HFFc6 (cell line): ENCODE measurements around the gene SNX18. TPM values are rescaled to one million over a fixed set of nuclear protein-coding genes. Genes with fewer than 3 reads are reported as not detected.

Experiments used
- DNase-seq: peaks from one replicate; pipeline ENCODE4 v3.0.0-alpha.2; 2018
- H3K27ac Mint-ChIP-seq: 2 replicates; pipeline ENCODE4 v1.8.0; 2020; ENCODE audit warnings: mild to moderate bottlenecking, mixed read lengths
- H3K27me3 Mint-ChIP-seq: 2 replicates; pipeline ENCODE4 v1.8.0; 2021; ENCODE audit warnings: mild to moderate bottlenecking, moderate library complexity, mixed read lengths; ENCODE audit not compliant: insufficient read depth
- H3K36me3 Mint-ChIP-seq: 2 replicates; pipeline ENCODE4 v1.8.0; 2021; ENCODE audit warnings: low read depth, mixed read lengths
- H3K4me1 Mint-ChIP-seq: 2 replicates; pipeline ENCODE4 v1.8.0; 2020; ENCODE audit warnings: low read depth, mixed read lengths
- H3K4me3 Mint-ChIP-seq: 2 replicates; pipeline ENCODE4 v1.8.0; 2020; ENCODE audit warnings: mild to moderate bottlenecking, moderate library complexity, mixed read lengths
- H3K9me3 Mint-ChIP-seq: 2 replicates; pipeline ENCODE4 v1.8.0; 2020; ENCODE audit warnings: mild to moderate bottlenecking, mixed read lengths
- CTCF ChIP-seq: fragments of 200-600 bp; sonication (generic); IDR thresholded peaks from 2 replicates; pipeline ENCODE4 v1.5.0; 2021; ENCODE audit warnings: antibody characterized with exemption, mild to moderate bottlenecking
- total RNA-seq, 6 experiments: library from RNA; stranded (reverse); fragmentation: NEBNext Ultra II Directional; extraction: Animal tissue kit (Norgen Biotek cat#: 25700); gene quantifications; 2 replicates in 1 of 6; 3 replicates in 5 of 6; pipeline ENCODE4 v1.2.3, GENCODE V29; 2021

Gene SNX18
- total RNA-seq, 6 experiments from 2014 or later: 32.8 to 47.3 (median 39.7) TPM

- H3K36me3 Mint-ChIP-seq: peaks cover 20% of the 10 kb centered on the region
- no peak overlapping the region for H3K4me3 Mint-ChIP-seq
- TF ChIP-seq CTCF: 0 out of 2 replicates have a peak, but pooled peaks have one; percentile 12
- peaks cover 9% of the 10 kb centered on the region for H3K9me3 Mint-ChIP-seq
- no peaks in the 10 kb centered on the region; the same call in none of the 2 replicates for H3K27me3 Mint-ChIP-seq
- peak overlapping the region; percentile 96 for H3K27ac Mint-ChIP-seq
- H3K4me1 Mint-ChIP-seq: peaks cover 39% of the 10 kb centered on the region
- no peak for DNase-seq
Observed at GRCh38 chr5:54515634-54516033, 1.9 kb upstream of the SNX18 start.

- TF ChIP-seq CTCF: no peak
- peaks cover 45% of the 10 kb centered on the region for H3K4me1 Mint-ChIP-seq
- no peak for DNase-seq
Observed at GRCh38 chr5:54516051-54516655, 1.4 kb upstream of the SNX18 start.

GRCh38 chr5:54517174-54517511 lies 416 bp upstream of the SNX18 start:
- DNase-seq: no peak
- Mint-ChIP-seq H3K36me3 (peaks cover 26% of the 10 kb centered on the region), H3K4me1 (peaks cover 53% of the 10 kb centered on the region), H3K27ac (peak overlapping the region; percentile 35), H3K9me3 (peaks cover 9% of the 10 kb centered on the region), H3K27me3 (no peaks in the 10 kb centered on the region; the same call in 1 of the 2 replicates), H3K4me3 (peak overlapping the region; percentile 80)
- TF ChIP-seq CTCF: no peak

More at GRCh38 chr5:54516051-54516655, 1.4 kb upstream of the SNX18 start:
- peaks cover 25% of the 10 kb centered on the region for H3K36me3 Mint-ChIP-seq
- H3K27me3 Mint-ChIP-seq: no peaks in the 10 kb centered on the region; the same call in 1 of the 2 replicates
- H3K27ac Mint-ChIP-seq: peak overlapping the region; percentile 96
- H3K9me3 Mint-ChIP-seq: peaks cover 9% of the 10 kb centered on the region
- peak overlapping the region; percentile 80; the same call in 1 of the 2 replicates for H3K4me3 Mint-ChIP-seq

GRCh38 chr5:54518146-54518817 lies 723 bp downstream of the SNX18 start:
- no peak for DNase-seq
- peaks cover 9% of the 10 kb centered on the region for H3K9me3 Mint-ChIP-seq
- no peak for TF ChIP-seq CTCF
- H3K27ac Mint-ChIP-seq: no peak overlapping the region
- H3K4me3 Mint-ChIP-seq: peak overlapping the region; percentile 94
- H3K27me3 Mint-ChIP-seq: no peaks in the 10 kb centered on the region; the same call in 1 of the 2 replicates
- peaks cover 35% of the 10 kb centered on the region for H3K36me3 Mint-ChIP-seq
- H3K4me1 Mint-ChIP-seq: peaks cover 64% of the 10 kb centered on the region

- Mint-ChIP-seq H3K27me3 (no peaks in the 10 kb centered on the region; the same call in 1 of the 2 replicates), H3K27ac (no peak overlapping the region; the same call in 1 of the 2 replicates), H3K9me3 (peaks cover 9% of the 10 kb centered on the region), H3K4me3 (peak overlapping the region; percentile 94), H3K4me1 (peaks cover 71% of the 10 kb centered on the region), H3K36me3 (peaks cover 39% of the 10 kb centered on the region)
- TF ChIP-seq CTCF: no peak
- DNase-seq: no peak
Observed at GRCh38 chr5:54518818-54519508, 1.4 kb downstream of the SNX18 start.
